ENCODE measurements around the gene TET3. TPM values are rescaled to one million over a fixed set of nuclear protein-coding genes. Genes with fewer than 3 reads are reported as not detected.

TET3 gene
- total and polyA plus RNA-seq, 9 of the 15 experiments (the other 6 are each of a cell fraction or from before 2014, with no cell fraction given): 0.35 to 16.3 (median 5.5) TPM

GRCh38 chr2:74027496-74027895 is 42.8 kb downstream of the TET3 start:
- TF ChIP-seq CHD4 (IDR thresholded peaks at IDR 0.05; ENCODE audit: insufficient read depth, insufficient replicate concordance, low read depth, low read length, poor library complexity, severe bottlenecking) (peak; percentile 82), HSF4 (CRISPR knock-in tag; IDR thresholded peaks at IDR 0.05; ENCODE audit: borderline replicate concordance) (no peak), ADNP (tag; IDR thresholded peaks at IDR 0.05) (peak; percentile 55; the same call in 1 of the 2 replicates), HDAC2 (IDR thresholded peaks at IDR 0.05) (peak; percentile 34; the same call in 1 of the 2 replicates), RFX5 (IDR thresholded peaks at IDR 0.05; ENCODE audit: low read depth, low read length) (no peak), RCOR1 (IDR thresholded peaks at IDR 0.05; ENCODE audit: borderline replicate concordance in 1 of 2, low read depth in 2 of 2, low read length in 2 of 2) (peak in 1 of 2 experiments; percentile 40; a peak in 1 of 4 replicates), YBX1 (IDR thresholded peaks at IDR 0.05) (no peak), CBX3 (IDR thresholded peaks at IDR 0.05; ENCODE audit: borderline replicate concordance in 1 of 2, low read length in 2 of 2) (peak in 1 of 2 experiments; percentile 71; a peak in 2 of 3 replicates), SMARCA5 (IDR thresholded peaks at IDR 0.05) (peak; percentile 50; the same call in 1 of the 2 replicates), BCOR (IDR thresholded peaks at IDR 0.05) (peak; percentile 92), KDM1A (IDR thresholded peaks at IDR 0.05) (peak; percentile 65 to 75; a peak in 3 of 4 replicates), ZNF146 (CRISPR knock-in tag; IDR thresholded peaks at IDR 0.05; ENCODE audit: unreplicated experiment) (peak; percentile 99), RBM25 (IDR thresholded peaks at IDR 0.05; ENCODE audit: low read depth, low read length, severe bottlenecking) (peak; percentile 89)
- TF ChIP-seq, protein P1, sequence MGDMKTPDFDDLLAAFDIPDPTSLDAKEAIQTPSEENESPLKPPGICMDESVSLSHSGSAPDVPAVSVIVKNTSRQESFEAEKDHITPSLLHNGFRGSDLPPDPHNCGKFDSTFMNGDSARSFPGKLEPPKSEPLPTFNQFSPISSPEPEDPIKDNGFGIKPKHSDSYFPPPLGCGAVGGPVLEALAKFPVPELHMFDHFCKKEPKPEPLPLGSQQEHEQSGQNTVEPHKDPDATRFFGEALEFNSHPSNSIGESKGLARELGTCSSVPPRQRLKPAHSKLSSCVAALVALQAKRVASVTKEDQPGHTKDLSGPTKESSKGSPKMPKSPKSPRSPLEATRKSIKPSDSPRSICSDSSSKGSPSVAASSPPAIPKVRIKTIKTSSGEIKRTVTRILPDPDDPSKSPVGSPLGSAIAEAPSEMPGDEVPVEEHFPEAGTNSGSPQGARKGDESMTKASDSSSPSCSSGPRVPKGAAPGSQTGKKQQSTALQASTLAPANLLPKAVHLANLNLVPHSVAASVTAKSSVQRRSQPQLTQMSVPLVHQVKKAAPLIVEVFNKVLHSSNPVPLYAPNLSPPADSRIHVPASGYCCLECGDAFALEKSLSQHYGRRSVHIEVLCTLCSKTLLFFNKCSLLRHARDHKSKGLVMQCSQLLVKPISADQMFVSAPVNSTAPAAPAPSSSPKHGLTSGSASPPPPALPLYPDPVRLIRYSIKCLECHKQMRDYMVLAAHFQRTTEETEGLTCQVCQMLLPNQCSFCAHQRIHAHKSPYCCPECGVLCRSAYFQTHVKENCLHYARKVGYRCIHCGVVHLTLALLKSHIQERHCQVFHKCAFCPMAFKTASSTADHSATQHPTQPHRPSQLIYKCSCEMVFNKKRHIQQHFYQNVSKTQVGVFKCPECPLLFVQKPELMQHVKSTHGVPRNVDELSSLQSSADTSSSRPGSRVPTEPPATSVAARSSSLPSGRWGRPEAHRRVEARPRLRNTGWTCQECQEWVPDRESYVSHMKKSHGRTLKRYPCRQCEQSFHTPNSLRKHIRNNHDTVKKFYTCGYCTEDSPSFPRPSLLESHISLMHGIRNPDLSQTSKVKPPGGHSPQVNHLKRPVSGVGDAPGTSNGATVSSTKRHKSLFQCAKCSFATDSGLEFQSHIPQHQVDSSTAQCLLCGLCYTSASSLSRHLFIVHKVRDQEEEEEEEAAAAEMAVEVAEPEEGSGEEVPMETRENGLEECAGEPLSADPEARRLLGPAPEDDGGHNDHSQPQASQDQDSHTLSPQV (IDR thresholded peaks at IDR 0.05): no peak
- TF ChIP-seq, protein P2, sequence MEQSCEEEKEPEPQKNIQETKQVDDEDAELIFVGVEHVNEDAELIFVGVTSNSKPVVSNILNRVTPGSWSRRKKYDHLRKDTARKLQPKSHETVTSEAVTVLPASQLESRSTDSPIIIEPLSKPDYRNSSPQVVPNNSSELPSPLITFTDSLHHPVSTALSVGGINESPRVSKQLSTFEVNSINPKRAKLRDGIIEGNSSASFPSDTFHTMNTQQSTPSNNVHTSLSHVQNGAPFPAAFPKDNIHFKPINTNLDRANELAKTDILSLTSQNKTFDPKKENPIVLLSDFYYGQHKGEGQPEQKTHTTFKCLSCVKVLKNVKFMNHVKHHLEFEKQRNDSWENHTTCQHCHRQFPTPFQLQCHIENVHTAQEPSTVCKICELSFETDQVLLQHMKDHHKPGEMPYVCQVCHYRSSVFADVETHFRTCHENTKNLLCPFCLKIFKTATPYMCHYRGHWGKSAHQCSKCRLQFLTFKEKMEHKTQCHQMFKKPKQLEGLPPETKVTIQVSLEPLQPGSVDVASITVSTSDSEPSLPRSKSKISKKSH (CRISPR knock-in tag; IDR thresholded peaks at IDR 0.05): no peak
- ATAC-seq (no peak), DNase-seq (ENCODE audit: extremely low read depth in 1 of 4, low spot score in 3 of 4) (no peak), FAIRE-seq (no peak)
- H3K4me2 ChIP-seq (ENCODE audit: insufficient read depth, low read length): no peak overlapping the region
- no peaks in the 10 kb centered on the region for H3K36me3 ChIP-seq (ENCODE audit: control insufficient read depth, insufficient read depth, low read length)
- no TSS peak for BruUV-seq (replicated peaks)
- no peak overlapping the region for H2AFZ ChIP-seq (ENCODE audit: low read depth, low read length)
- no peaks in the 10 kb centered on the region for H3K27me3 ChIP-seq (ENCODE audit: control insufficient read depth in 2 of 2, insufficient read depth in 2 of 2, low read length in 2 of 2)
- no peak overlapping the region for H3K27ac ChIP-seq (ENCODE audit: extremely low read depth, low read depth, low read length)
- no peak overlapping the region for H3K4me3 ChIP-seq
- H3K9me1 ChIP-seq (ENCODE audit: control insufficient read depth, insufficient read depth, low read length): no peaks in the 10 kb centered on the region
- CTCF ChIA-PET (ENCODE audit: low intra/inter-chr PET ratio): no interaction called here
- POLR2A ChIA-PET: no interaction called here
- in situ Hi-C loops (cut with MboI): no loop called here
- intact Hi-C loops (cut with micrococcal nuclease): no loop called here
- H3K9me3 ChIP-seq (replicated peaks; ENCODE audit: control insufficient read depth, insufficient read depth, low read depth, low read length): peaks cover 13% of the 10 kb centered on the region
- H4K20me1 ChIP-seq (replicated peaks; ENCODE audit: control insufficient read depth, insufficient read depth, low read length): no peaks in the 10 kb centered on the region
- peaks cover 34 to 60% of the 10 kb centered on the region in 2 experiments for H3K4me1 ChIP-seq (replicated peaks in 1 of 2; ENCODE audit: control insufficient read depth in 2 of 2, insufficient read depth in 2 of 2, low read length in 2 of 2)
- H3K9ac ChIP-seq (ENCODE audit: insufficient read depth in 1 of 2, low read depth in 2 of 2, low read length in 2 of 2): no peak overlapping the region
- H3K79me2 ChIP-seq (ENCODE audit: control insufficient read depth, insufficient read depth, low read length): peaks cover 94% of the 10 kb centered on the region
- 65% methylated on average over 1 of the region's 1 CpG for WGBS (ENCODE audit: insufficient coverage, low coverage, missing lambda C conversion rate)

Measured in K562 (cell line).